Liver (tissue), 9 donors: Measurements from ENCODE around the gene CTTN. TPM values are rescaled to one million over a fixed set of nuclear protein-coding genes. Genes with fewer than 3 reads are reported as not detected.

Source experiments
- DNase-seq: peaks from one replicate; pipeline ENCODE4 v3.0.0-alpha.2; 2017; ENCODE audit warnings: low spot score
- H3K27ac ChIP-seq, 2 donors: one replicate each; pipeline ENCODE4 v1.7.0; 2013; ENCODE audit warnings: inconsistent platforms in 2 of 2, low read length in 2 of 2, control low read depth in 1 of 2, low read depth in 1 of 2, mild to moderate bottlenecking in 1 of 2
- H3K27me3 ChIP-seq, 4 donors: one replicate each; pipeline versions ENCODE4 v1.6.1 to v1.7.0; 2013; ENCODE audit warnings: low read length in 3 of 4, inconsistent platforms in 1 of 4, mild to moderate bottlenecking in 1 of 4, moderate library complexity in 1 of 4; ENCODE audit not compliant: control insufficient read depth in 4 of 4, insufficient read depth in 4 of 4
- H3K36me3 ChIP-seq, 4 donors: one replicate each; pipeline versions ENCODE4 v1.6.1 to v1.7.0; 2013; ENCODE audit warnings: low read length in 3 of 4, mild to moderate bottlenecking in 3 of 4, low read depth in 1 of 4, moderate library complexity in 1 of 4; ENCODE audit not compliant: control insufficient read depth in 4 of 4, insufficient read depth in 3 of 4
- H3K4me1 ChIP-seq, 4 donors: one replicate each; pipeline versions ENCODE4 v1.6.1 to v1.7.0; 2013; ENCODE audit warnings: low read length in 3 of 4, mild to moderate bottlenecking in 3 of 4, moderate library complexity in 1 of 4; ENCODE audit not compliant: control insufficient read depth in 4 of 4, insufficient read depth in 4 of 4
- H3K4me3 ChIP-seq, 3 donors: one replicate each; pipeline versions ENCODE4 v1.6.1 to v1.7.0; 2013; ENCODE audit warnings: low read length in 3 of 3, control low read depth in 1 of 3, low read depth in 1 of 3, mild to moderate bottlenecking in 1 of 3
- H3K9ac ChIP-seq, 2 donors: one replicate each; pipeline ENCODE4 v1.7.0; 2013; ENCODE audit warnings: low read length in 2 of 2, mild to moderate bottlenecking in 2 of 2, moderate library complexity in 2 of 2, control low read depth in 1 of 2, low read depth in 1 of 2
- H3K9me3 ChIP-seq, 4 donors: one replicate each; pipeline versions ENCODE4 v1.6.1 to v1.7.0; 2013; ENCODE audit warnings: low read length in 3 of 4; ENCODE audit not compliant: control insufficient read depth in 4 of 4
- CTCF ChIP-seq: fragments of 150-350 bp; IDR thresholded peaks from 2 replicates; pipeline ENCODE4 v1.5.1; 2017; ENCODE audit warnings: improper control_type of control experiment, low read depth, low read length; ENCODE audit not compliant: missing input control
- EGR1 ChIP-seq, 2 donors: IDR thresholded peaks; 2 replicates each; pipeline ENCODE4 v1.6.1; 2016 to 2018; ENCODE audit warnings: antibody characterized with exemption in 2 of 2, low read depth in 2 of 2
- FOXA1 ChIP-seq: IDR thresholded peaks from 2 replicates; pipeline ENCODE4 v1.6.1; 2016; ENCODE audit warnings: antibody characterized with exemption
- FOXA2 ChIP-seq: IDR thresholded peaks from 2 replicates; pipeline ENCODE4 v1.6.1; 2016; ENCODE audit warnings: antibody characterized with exemption
- GABPA ChIP-seq, 2 donors: IDR thresholded peaks in 1 of 2; conservative IDR thresholded peaks in 1 of 2; 2 replicates each; pipeline ENCODE4 v1.6.1; 2016; ENCODE audit warnings: antibody characterized with exemption in 2 of 2, mild to moderate bottlenecking in 1 of 2, moderate library complexity in 1 of 2
- HNF4A ChIP-seq, 2 donors: conservative IDR thresholded peaks; 2 replicates each; pipeline ENCODE4 v1.6.1; 2016; ENCODE audit warnings: antibody characterized with exemption in 2 of 2, mild to moderate bottlenecking in 2 of 2
- HNF4G ChIP-seq: IDR thresholded peaks from 2 replicates; pipeline ENCODE4 v1.6.1; 2016; ENCODE audit warnings: antibody characterized with exemption
- JUND ChIP-seq, 2 donors: IDR thresholded peaks; 2 replicates each; pipeline ENCODE4 v1.6.1; 2016; ENCODE audit warnings: antibody characterized with exemption in 2 of 2
- MAX ChIP-seq: IDR thresholded peaks from 2 replicates; pipeline ENCODE4 v1.6.1; 2016; ENCODE audit warnings: antibody characterized with exemption
- NR2F2 ChIP-seq: IDR thresholded peaks from 2 replicates; pipeline ENCODE4 v1.6.1; 2016; ENCODE audit warnings: antibody characterized with exemption
- RAD21 ChIP-seq, 2 donors: IDR thresholded peaks; 2 replicates each; pipeline ENCODE4 v1.6.1; 2016; ENCODE audit warnings: antibody characterized with exemption in 2 of 2, mild to moderate bottlenecking in 2 of 2
- TAF1 ChIP-seq: conservative IDR thresholded peaks from 2 replicates; pipeline ENCODE4 v1.6.1; 2016; ENCODE audit warnings: antibody characterized with exemption, mild to moderate bottlenecking
- YY1 ChIP-seq: IDR thresholded peaks from 2 replicates; pipeline ENCODE4 v1.6.1; 2016; ENCODE audit warnings: antibody characterized with exemption, mild to moderate bottlenecking
- WGBS: extraction: QIAGEN DNeasy Blood & Tissue Kit; methylation state at CpG from one replicate; pipeline ENCODE4 v1.1.7; 2013; 5-methylcytosine and 5-hydroxymethylcytosine counted together
- polyA plus RNA-seq, 2 donors: library from polyadenylated mRNA; stranded (reverse) in 1 of 2; unstranded in 1 of 2; fragments of 200-250 nt in 1 of 2; fragments of >200 nt in 1 of 2; fragmentation: Nextera tagmentation in 1 of 2; extraction: Ambion mirVana in 1 of 2; gene quantifications; one replicate each; pipeline versions ENCODE4 v1.2.1 to v1.2.3, GENCODE V29; 2013 to 2015
- total RNA-seq, 2 donors: library from RNA; depleted of rRNA; stranded (reverse); fragments of >200 nt; gene quantifications; one replicate each; pipeline ENCODE4 v1.2.3, GENCODE V29; 2014
- TF ChIP-seq, protein P1 (sequence below): IDR thresholded peaks from 2 replicates; pipeline ENCODE4 v1.6.1; 2016; ENCODE audit warnings: antibody characterized with exemption
- TF ChIP-seq, protein P2 (sequence below): IDR thresholded peaks from 2 replicates; pipeline ENCODE4 v1.6.1; 2016; ENCODE audit warnings: antibody characterized with exemption, mild to moderate bottlenecking
- TF ChIP-seq, protein P3 (sequence below): IDR thresholded peaks from 2 replicates; pipeline ENCODE4 v1.6.1; 2016; ENCODE audit warnings: antibody characterized with exemption
- donor health status: healthy.
- donor health status: healthy.
- donor health status: healthy.
- donor health status: healthy.
- donor health status: healthy.

CTTN gene
- total and polyA plus RNA-seq, 4 donors, result 38.7 to 136 (median 45.4) TPM

DNA sequence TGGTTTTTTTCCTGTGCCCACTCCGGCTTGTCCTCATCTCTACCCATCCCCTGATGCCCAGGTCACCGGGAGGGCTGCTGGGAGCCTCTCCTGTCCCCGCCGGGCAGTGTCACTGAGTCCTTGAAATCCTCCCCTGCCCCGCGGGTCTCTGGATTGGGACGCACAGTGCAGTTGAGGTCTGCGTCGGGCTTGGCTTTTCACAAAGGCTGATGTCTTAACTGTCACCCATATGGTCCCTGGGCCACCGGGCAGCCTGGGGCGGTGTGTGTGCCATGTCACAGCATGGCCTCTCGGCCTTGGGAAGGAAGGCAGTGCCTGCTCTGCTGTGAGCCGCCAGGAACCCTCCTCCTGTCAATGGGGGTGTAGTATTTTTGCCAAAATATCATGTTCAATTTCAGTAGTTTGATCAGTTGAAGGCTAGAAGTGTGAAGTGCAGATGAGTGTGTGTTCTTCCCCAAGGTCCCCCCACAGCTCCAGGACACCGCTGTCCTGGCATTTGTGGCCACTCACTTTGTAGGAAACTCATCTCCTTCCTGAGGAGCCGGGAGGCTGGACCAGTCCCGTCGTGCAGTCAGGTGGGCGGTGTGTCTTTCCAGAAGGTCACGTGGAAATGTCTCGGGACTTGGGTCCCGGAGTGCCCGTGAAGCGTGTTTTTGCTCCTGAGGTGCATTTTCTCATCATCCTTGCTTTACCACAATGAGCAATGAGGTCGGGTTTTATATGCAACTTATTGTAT, 37.6 kb downstream of the CTTN start:
- Histone ChIP-seq H3K9ac (no peak overlapping the region), H3K27me3 (no peaks in the 10 kb centered on the region), H3K9me3 (no peaks in the 10 kb centered on the region), H3K4me3 (no peak overlapping the region), H3K4me1 (peaks cover 0 to 4% (median 0%) of the 10 kb centered on the region in 4 donors), H3K27ac (no peak overlapping the region), H3K36me3 (peaks cover 3 to 56% (median 20%) of the 10 kb centered on the region in 4 donors)
- no peak for DNase-seq
- no peak for TF ChIP-seq JUND (IDR thresholded peaks at IDR 0.05)
- TF ChIP-seq, protein P1, sequence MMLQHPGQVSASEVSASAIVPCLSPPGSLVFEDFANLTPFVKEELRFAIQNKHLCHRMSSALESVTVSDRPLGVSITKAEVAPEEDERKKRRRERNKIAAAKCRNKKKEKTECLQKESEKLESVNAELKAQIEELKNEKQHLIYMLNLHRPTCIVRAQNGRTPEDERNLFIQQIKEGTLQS, result no peak
- no peak for TF ChIP-seq HNF4G
- no peak for TF ChIP-seq TAF1
- no peak for TF ChIP-seq YY1
- TF ChIP-seq EGR1 (IDR thresholded peaks at IDR 0.05; ENCODE audit: low read depth in 2 of 2), result no peak
- no peak for TF ChIP-seq RAD21 (IDR thresholded peaks at IDR 0.05)
- no peak for TF ChIP-seq HNF4A (conservative IDR thresholded peaks at IDR 0.05)
- TF ChIP-seq FOXA1, result no peak
- WGBS, result 96% methylated on average over 24 of the region's 24 CpGs

- Histone ChIP-seq H3K36me3 (peaks cover 3 to 51% (median 19%) of the 10 kb centered on the region in 4 donors), H3K27ac (no peak overlapping the region), H3K27me3 (no peaks in the 10 kb centered on the region), H3K9me3 (no peaks in the 10 kb centered on the region), H3K4me3 (no peak overlapping the region), H3K4me1 (peaks cover 0 to 4% (median 0%) of the 10 kb centered on the region in 4 donors), H3K9ac (no peak overlapping the region)
- WGBS, result 93% methylated on average over 15 of the region's 15 CpGs
- TF ChIP-seq JUND (IDR thresholded peaks at IDR 0.05), result no peak
- no peak for TF ChIP-seq MAX
- no peak for TF ChIP-seq GABPA (IDR thresholded peaks at IDR 0.05 in 1 of 2, conservative IDR thresholded peaks at IDR 0.05 in 1 of 2)
- no peak for TF ChIP-seq EGR1 (IDR thresholded peaks at IDR 0.05; ENCODE audit: low read depth in 2 of 2)
- no peak for TF ChIP-seq FOXA2
- TF ChIP-seq FOXA1, result no peak
- TF ChIP-seq CTCF, result no peak
- TF ChIP-seq NR2F2, result no peak
- no peak for TF ChIP-seq HNF4A (conservative IDR thresholded peaks at IDR 0.05)
- TF ChIP-seq, protein P1, result no peak
- TF ChIP-seq, protein P2, sequence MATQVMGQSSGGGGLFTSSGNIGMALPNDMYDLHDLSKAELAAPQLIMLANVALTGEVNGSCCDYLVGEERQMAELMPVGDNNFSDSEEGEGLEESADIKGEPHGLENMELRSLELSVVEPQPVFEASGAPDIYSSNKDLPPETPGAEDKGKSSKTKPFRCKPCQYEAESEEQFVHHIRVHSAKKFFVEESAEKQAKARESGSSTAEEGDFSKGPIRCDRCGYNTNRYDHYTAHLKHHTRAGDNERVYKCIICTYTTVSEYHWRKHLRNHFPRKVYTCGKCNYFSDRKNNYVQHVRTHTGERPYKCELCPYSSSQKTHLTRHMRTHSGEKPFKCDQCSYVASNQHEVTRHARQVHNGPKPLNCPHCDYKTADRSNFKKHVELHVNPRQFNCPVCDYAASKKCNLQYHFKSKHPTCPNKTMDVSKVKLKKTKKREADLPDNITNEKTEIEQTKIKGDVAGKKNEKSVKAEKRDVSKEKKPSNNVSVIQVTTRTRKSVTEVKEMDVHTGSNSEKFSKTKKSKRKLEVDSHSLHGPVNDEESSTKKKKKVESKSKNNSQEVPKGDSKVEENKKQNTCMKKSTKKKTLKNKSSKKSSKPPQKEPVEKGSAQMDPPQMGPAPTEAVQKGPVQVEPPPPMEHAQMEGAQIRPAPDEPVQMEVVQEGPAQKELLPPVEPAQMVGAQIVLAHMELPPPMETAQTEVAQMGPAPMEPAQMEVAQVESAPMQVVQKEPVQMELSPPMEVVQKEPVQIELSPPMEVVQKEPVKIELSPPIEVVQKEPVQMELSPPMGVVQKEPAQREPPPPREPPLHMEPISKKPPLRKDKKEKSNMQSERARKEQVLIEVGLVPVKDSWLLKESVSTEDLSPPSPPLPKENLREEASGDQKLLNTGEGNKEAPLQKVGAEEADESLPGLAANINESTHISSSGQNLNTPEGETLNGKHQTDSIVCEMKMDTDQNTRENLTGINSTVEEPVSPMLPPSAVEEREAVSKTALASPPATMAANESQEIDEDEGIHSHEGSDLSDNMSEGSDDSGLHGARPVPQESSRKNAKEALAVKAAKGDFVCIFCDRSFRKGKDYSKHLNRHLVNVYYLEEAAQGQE, result no peak
- no peak for TF ChIP-seq TAF1
- TF ChIP-seq, protein P3, sequence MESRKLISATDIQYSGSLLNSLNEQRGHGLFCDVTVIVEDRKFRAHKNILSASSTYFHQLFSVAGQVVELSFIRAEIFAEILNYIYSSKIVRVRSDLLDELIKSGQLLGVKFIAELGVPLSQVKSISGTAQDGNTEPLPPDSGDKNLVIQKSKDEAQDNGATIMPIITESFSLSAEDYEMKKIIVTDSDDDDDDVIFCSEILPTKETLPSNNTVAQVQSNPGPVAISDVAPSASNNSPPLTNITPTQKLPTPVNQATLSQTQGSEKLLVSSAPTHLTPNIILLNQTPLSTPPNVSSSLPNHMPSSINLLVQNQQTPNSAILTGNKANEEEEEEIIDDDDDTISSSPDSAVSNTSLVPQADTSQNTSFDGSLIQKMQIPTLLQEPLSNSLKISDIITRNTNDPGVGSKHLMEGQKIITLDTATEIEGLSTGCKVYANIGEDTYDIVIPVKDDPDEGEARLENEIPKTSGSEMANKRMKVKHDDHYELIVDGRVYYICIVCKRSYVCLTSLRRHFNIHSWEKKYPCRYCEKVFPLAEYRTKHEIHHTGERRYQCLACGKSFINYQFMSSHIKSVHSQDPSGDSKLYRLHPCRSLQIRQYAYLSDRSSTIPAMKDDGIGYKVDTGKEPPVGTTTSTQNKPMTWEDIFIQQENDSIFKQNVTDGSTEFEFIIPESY, result no peak
- DNase-seq, result no peak
Measured at GRCh38 chr11:70436501-70436860, 38.2 kb downstream of the CTTN start.
